HG03520 (cell line): Measurements from ENCODE around the gene RALGAPA1.
A peak's percentile ranks its signal among the peaks of the same experiment; 100 is the strongest.
"Not testable (repeated sequence)": the region's sequence is repeated elsewhere in the genome, so short reads cannot be mapped to it uniquely, and the experiment has no call there.

ENCODE experiments used
- ATAC-seq: cut with Tn5 transposase; IDR thresholded peaks from one replicate; pipeline ENCODE4 v1.9.1; 2021; ENCODE audit warnings: mild to moderate bottlenecking, moderate library complexity; ENCODE audit not compliant: unreplicated experiment

RALGAPA1 gene

GRCh38 chr14:35822501-35822900, 13.4 kb upstream of the RALGAPA1 start:
- no peak for ATAC-seq

- no peak for ATAC-seq
Measured at GRCh38 chr14:35821564-35822411, 12.7 kb upstream of the RALGAPA1 start.

- no peak for ATAC-seq
Measured at GRCh38 chr14:35819591-35820540, 10.8 kb upstream of the RALGAPA1 start.

DNA sequence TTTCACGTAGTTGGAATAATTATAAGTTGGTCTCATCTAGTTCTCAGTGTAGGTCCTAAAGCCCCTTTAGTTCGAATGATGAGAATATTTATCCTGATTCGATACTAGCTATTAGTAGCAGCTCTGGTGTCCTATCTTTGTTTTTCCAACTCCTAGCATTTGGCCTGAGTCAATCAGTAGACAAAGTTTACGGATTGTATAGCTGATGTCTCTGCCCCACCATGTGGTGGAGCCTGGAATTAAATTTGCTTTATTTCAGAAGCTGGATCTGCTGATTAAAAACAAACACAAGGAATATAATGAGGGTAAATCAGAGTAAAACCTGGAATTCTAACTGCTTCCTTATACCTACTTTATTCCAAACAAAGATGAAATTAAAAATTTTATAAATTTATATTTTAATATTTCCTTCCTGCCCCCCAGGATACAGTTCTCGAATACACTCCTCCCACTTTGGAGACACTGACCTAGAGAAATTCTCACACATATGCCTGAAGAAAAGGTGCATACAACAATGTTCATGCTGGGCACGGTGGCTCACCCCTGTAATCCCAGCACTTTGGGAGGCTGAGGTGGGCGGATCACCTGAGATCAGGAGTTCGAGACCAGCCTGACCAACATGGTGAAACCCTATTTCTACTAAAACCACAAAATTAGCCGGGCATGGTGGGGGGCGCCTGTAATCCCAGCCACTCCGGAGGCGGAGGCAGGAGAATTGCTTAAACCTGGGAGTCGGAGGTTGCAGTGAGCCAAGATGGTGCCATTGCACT, 9.4 kb upstream of the RALGAPA1 start:
- no peak for ATAC-seq

DNA sequence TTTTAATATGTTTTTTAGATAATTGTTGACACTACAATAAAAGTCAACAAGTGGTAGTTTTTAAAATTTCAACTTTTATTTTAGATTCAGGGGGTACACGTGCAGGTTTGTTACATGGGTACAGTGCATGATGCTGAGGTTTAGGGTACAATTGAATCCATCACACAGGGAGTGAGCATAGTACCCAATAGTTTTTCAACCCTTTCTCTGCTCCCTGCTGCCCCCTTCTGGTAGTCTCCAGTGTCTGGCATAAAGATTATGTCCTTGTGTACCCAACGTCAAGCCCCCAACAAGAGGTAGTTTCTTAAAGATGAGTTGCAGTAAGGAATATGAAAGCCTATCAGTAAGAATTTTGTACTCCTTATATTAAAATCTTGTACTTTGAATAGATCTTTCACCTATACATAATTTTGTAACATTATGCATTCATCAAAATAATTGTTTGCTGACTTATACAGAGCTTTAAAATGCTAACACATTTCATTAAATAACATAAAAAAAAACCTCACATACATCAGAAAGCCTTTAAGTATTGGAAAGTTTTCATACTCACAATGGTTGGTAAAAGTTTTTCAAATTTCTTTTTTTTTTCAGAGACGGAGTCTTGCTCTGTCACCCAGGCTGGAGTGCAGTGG, 5.4 kb upstream of the RALGAPA1 start:
- ATAC-seq, result peak; percentile 61

DNA sequence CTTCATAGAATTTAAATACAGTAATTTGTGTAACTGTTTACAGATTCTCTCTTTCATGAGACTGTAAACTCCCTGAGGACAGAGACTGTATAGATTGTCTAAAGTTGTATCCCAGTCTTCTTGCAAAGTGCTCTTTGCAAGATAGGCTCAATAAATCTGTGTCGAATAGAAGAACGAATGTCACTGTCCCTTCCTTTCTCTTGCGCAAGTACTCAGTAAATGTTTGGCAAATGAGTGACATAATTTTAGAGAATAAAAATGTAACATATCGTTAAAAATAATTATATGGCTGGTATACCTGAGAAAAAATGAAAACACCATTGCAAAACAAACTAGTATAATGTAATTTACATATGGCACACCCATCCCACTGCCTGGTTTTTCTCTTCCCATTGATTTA, 1.9 kb upstream of the RALGAPA1 start:
- ATAC-seq, result no peak

DNA sequence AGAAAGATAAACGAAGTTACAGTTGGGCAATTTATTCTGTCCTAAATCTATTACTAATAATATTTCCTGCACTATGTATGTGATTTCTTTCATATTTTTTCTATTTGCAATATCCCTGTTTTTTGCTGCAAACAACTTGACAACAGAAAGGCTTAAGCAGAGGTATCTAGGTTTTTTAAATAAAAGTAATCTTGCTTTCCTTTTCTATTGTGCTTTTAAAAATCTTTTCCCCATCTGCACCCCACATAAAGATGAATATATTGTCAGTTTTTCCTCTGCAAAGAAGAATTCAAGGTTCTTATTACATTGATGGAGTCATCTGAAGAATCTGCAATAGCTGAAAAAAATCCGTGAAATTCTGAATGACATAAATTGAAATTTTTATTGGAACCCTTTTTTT, 502 bp upstream of the RALGAPA1 start:
- no peak for ATAC-seq

DNA sequence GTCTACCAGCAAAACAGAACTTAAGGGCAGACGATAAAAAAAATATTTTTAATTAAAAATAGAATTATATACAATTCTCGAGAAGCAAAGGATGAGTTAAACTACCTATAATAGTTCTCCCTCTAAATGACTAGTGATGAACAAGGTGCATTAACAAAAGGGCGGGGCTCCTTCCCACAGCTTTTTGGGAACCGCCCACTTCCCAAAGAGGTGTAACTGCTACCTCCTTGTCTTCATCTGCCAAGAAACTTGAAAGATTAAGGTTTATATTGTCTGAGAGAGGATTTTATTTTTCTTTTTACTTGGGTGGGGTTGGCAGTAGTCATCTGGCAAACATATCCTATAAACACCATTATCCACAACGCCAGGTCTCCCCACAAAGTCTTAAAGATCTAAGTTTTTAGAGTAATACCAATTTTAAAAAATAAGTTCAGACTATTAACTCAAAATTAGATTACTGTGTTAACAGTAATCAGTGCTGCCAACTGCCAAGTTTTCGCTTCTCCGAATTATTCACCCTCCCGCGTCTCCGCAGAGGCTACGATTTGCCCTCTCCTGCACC, 938 bp downstream of the RALGAPA1 start:
- ATAC-seq, result no peak

GRCh38 chr14:35807131-35807961, 1.7 kb downstream of the RALGAPA1 start:
- ATAC-seq, result no peak

GRCh38 chr14:35806006-35806907, 2.8 kb downstream of the RALGAPA1 start:
- ATAC-seq, result no peak

GRCh38 chr14:35797796-35798195, 11.3 kb downstream of the RALGAPA1 start:
- no peak for ATAC-seq

DNA sequence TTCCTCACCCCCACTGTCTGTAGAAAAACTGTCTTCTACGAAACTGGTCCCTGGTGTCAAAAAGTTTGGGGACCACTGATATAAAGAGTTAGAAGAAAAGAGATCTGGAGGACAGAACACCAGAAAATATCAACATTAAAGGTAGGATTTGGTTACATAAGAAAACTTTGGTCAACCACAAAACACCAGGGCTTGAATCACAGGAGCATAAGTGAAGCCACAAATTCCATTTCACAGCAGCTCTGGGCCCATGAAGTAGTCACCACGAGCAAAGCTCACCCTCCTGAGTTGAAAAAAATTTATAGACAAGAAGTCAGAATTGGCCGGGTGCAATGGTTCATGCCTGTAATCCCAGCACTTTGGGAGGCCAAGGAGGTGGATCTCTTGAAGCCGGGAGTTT, 19.4 kb downstream of the RALGAPA1 start:
- no peak for ATAC-seq

GRCh38 chr14:35786856-35787255, 22.2 kb downstream of the RALGAPA1 start:
- ATAC-seq, result no peak

DNA sequence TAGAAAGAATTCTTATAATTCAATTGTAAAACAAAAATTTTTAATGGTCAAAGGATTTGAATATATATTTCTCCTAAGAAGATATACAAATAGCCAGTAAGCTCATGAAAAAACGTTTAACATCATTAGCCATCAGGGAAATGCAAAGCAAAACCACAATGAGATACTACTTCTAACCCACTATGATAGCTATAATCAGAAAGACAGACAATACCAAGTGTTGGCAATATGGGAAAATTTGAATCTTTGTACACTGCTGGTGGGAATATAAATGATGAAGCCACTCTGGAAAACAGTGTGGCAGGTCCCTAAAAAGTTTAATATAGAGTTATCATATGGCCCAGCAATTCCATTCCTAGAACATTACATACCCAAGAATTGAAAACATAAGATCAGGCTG, 25.4 kb downstream of the RALGAPA1 start:
- ATAC-seq, result no peak

DNA sequence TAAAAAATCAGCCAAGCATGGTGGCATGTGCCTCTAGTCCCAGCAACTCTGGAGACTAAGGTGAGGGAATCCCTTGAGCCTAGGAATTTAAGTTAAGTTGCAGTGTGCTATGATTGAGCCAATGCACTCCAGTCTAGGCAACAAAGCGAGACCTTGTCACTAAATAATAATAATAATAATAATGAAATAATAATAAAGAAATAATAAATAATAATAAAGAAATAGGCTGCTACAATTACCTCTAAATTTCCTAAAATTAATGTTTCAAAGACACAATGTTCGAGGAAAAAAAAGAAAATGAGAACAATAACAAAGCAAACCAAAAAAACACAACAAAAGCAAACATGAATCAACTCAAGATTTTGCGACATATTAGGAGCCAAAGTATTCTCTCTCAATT, 29.7 kb downstream of the RALGAPA1 start:
- ATAC-seq, result no peak

DNA sequence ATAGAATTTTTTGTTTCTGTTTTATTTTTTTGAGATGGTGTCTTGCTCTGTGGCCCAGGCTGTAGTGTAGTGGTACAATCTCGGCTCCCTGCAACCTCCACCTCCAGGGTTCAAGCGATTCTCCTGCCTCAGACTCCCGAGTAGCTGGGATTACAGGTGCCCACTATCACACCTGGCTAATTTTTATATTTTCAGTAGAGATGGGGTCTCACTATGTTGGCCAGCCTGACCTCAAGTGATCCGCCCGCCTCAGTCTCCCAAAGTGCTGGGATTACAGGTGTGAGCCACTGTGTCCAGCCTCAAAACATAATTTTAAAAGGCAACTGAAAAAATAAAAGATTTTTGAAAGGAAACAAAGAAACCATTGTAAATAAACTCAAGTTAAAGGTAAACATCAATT, 31.5 kb downstream of the RALGAPA1 start:
- ATAC-seq, result not testable (repeated sequence)

DNA sequence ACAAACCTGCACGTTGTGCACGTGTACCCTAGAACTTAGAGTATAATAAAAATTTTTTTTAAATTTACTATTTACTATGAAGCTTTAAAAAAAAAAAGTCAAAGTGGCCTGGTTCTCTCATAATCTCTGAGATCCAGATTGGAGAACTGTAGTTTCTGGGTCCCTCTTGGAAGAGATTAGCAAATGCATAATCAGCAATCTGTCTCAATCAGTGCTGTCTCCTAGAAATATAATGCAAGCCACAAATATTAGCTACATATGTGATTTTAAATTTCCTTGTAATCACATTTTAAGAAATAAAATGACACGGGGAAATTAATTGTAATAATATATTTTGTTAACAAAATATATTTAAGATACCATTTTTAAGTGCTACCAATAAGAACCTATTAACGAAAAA, 32.3 kb downstream of the RALGAPA1 start:
- no peak for ATAC-seq

- ATAC-seq, result not testable (repeated sequence)
Measured at GRCh38 chr14:35776085-35776484, 33.0 kb downstream of the RALGAPA1 start.
